Effector memory CD4-positive, alpha-beta T cell (primary cell): ENCODE results near the gene HS6ST1.

Experiments used
- DNase-seq, 3 donors: peaks; one replicate each; pipeline ENCODE4 v3.0.0-alpha.2; 2020
- H3K27ac ChIP-seq: 2 replicates; pipeline ENCODE4 v1.7.0; 2013; ENCODE audit warnings: mild to moderate bottlenecking, low read length, moderate library complexity; ENCODE audit not compliant: insufficient read depth, poor library complexity, severe bottlenecking
- H3K27me3 ChIP-seq: replicated peaks from 2 replicates; pipeline ENCODE4 v1.7.0; 2013; ENCODE audit warnings: mild to moderate bottlenecking, low read length; ENCODE audit not compliant: insufficient read depth, control insufficient read depth, poor library complexity, severe bottlenecking
- H3K36me3 ChIP-seq: 2 replicates; pipeline ENCODE4 v1.7.0; 2013; ENCODE audit warnings: mild to moderate bottlenecking, low read length, moderate library complexity; ENCODE audit not compliant: control insufficient read depth, insufficient read depth
- H3K4me1 ChIP-seq: 2 replicates; pipeline ENCODE4 v1.7.0; 2013; ENCODE audit warnings: low read length, mild to moderate bottlenecking; ENCODE audit not compliant: control insufficient read depth, insufficient read depth, poor library complexity, severe bottlenecking
- H3K4me3 ChIP-seq: 2 replicates; pipeline ENCODE4 v1.7.0; 2013; ENCODE audit warnings: low read length, low read depth, mild to moderate bottlenecking; ENCODE audit not compliant: insufficient read depth, poor library complexity, severe bottlenecking
- H3K9me3 ChIP-seq: 2 replicates; pipeline ENCODE4 v1.7.0; 2013; ENCODE audit warnings: mild to moderate bottlenecking, low read length, moderate library complexity; ENCODE audit not compliant: control insufficient read depth

Gene HS6ST1

GRCh38 chr2:128348701-128349100 is 30.0 kb upstream of the HS6ST1 start:
- H3K27me3 ChIP-seq, result no peaks in the 10 kb centered on the region
- no peaks in the 10 kb centered on the region for H3K36me3 ChIP-seq

DNA sequence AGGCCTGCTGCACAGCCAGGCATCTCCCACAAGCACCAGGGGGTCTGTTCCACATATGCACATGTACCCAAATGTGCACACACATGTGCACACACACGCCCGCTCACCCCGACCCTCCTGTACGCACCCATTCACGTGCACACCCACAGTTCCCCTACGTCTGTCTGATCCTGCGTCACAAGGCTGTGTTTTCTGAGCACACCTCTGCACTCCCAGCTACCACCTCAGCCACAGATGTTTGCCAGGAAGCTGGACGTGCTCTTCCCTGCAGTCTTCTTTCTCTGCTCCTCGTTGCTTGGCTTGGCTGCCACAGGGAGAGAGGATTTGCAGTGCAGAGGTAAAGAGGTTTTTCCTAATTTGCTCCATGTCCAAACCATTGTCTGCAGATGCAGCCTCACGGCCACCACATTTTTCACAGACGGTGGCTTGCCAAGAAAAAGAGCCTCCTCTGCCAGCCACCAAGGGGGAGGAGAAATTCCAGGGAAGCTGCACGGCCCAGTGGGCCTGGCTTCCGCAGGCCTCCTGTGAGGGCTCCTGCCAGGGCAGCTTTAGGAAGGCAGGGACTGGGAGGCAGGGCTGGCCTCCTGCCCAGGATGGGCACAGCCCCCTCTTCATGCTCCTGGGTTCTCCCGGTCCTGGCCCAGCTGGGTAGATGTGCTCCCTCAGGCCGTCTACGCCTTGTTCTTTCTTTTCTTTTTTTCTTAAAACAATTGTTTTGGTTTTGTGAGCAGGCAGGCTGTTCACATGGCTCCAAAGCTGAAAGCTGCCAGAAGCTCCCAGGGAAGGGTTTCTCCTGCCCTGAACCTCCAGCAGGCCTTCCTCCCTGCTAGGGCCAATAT is 29.3 kb upstream of the HS6ST1 start:
- Histone ChIP-seq H3K27ac (no peak overlapping the region), H3K4me3 (no peak overlapping the region), H3K27me3 (no peaks in the 10 kb centered on the region), H3K4me1 (no peaks in the 10 kb centered on the region), H3K36me3 (no peaks in the 10 kb centered on the region), H3K9me3 (no peaks in the 10 kb centered on the region)
- no peak for DNase-seq

More at GRCh38 chr2:128348701-128349100, 30.0 kb upstream of the HS6ST1 start:
- no peak for DNase-seq
- Histone ChIP-seq H3K4me3 (no peak overlapping the region), H3K9me3 (no peaks in the 10 kb centered on the region), H3K27ac (no peak overlapping the region), H3K4me1 (no peaks in the 10 kb centered on the region)

GRCh38 chr2:128347171-128347558 is 28.5 kb upstream of the HS6ST1 start:
- no peaks in the 10 kb centered on the region for H3K27me3 ChIP-seq
- H3K4me1 ChIP-seq, result no peaks in the 10 kb centered on the region
- no peak for DNase-seq

GRCh38 chr2:128346291-128347170 is 27.9 kb upstream of the HS6ST1 start:
- no peak overlapping the region for H3K27ac ChIP-seq
- no peaks in the 10 kb centered on the region for H3K36me3 ChIP-seq
- no peaks in the 10 kb centered on the region for H3K27me3 ChIP-seq
- no peak for DNase-seq
- no peaks in the 10 kb centered on the region for H3K4me1 ChIP-seq
- no peak overlapping the region for H3K4me3 ChIP-seq
- no peaks in the 10 kb centered on the region for H3K9me3 ChIP-seq

More at GRCh38 chr2:128347171-128347558, 28.5 kb upstream of the HS6ST1 start:
- H3K4me3 ChIP-seq, result no peak overlapping the region
- no peaks in the 10 kb centered on the region for H3K9me3 ChIP-seq
- no peaks in the 10 kb centered on the region for H3K36me3 ChIP-seq
- H3K27ac ChIP-seq, result no peak overlapping the region

DNA sequence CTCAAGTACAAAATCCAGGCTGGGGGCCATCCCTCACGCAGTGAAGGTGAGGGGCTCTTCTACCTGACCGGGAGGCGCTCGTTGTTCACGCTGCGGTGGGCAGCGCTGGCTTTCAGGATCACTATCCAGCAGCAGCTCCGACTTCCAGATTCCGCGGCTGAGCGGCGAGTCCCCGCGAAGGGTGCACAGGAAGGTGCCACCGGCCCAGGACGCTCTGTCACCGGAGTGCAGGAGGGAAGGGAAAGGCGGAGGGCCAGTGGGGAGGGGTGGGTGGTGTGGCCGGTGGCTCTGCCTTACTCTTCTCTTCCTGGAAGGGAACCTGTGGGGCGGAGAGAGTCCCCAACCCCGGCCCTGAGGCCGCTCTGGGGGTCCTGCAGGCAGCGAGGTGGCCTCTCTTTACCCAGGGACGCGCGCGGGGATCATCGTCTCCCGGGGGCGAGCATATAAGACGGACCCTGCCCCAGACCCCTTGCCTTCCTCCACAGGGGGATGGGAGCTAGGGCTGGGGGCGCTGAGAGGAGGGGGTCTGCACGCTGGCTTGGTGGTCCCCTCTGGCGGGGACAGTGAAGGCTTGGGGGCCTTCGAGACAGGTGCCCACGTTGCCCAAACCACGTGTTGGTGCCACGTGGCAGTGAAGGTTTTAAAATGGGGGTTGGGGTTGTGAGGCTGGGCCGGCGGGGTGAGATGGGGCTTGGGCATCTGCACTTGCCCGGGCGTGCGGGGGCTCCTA is 26.9 kb upstream of the HS6ST1 start:
- Histone ChIP-seq H3K36me3 (no peaks in the 10 kb centered on the region), H3K4me1 (no peaks in the 10 kb centered on the region), H3K9me3 (no peaks in the 10 kb centered on the region), H3K27ac (no peak overlapping the region), H3K27me3 (no peaks in the 10 kb centered on the region), H3K4me3 (no peak overlapping the region)
- DNase-seq, result no peak

DNA sequence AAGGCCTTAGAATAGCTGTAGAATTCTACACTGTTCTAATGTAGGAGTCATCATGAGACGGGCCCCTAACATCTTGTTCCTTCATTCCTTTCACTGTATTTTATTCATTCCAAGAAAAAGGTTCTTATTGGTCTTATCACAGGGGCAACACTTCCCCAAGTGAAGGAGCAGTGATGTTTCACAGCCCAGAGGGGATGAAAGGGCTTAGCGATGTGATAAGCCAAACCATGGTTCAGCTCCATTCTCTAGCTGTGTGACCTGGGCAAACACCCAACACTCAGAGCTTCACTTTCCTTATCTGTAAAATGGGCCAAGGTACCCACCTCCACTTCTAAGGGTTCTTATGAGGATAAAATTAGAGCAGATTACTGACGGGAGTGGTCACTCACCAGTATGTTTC is 25.4 kb upstream of the HS6ST1 start:
- Histone ChIP-seq H3K9me3 (no peaks in the 10 kb centered on the region), H3K27ac (no peak overlapping the region), H3K27me3 (no peaks in the 10 kb centered on the region), H3K36me3 (no peaks in the 10 kb centered on the region), H3K4me1 (no peaks in the 10 kb centered on the region), H3K4me3 (no peak overlapping the region)
- no peak for DNase-seq

DNA sequence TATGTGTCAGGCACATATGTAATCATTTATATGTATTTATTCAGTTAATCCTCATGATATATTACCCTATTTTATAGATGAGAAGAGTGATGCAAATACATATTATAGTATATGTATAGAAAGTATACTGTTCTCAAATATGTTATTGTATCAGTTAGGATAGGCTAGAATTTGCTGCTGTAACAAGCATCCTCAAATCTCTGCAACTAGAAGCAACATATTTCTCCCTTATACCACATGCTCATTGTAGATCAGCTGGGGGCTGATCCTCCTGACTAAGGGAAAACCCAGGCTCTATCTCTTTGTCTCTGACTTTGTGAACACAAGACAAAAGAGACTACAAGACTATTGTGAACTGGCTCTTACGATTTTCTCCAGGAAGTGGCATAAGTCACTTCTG is 24.8 kb upstream of the HS6ST1 start:
- no peaks in the 10 kb centered on the region for H3K27me3 ChIP-seq
- DNase-seq, result no peak
- H3K36me3 ChIP-seq, result no peaks in the 10 kb centered on the region
- H3K4me3 ChIP-seq, result no peak overlapping the region
- no peak overlapping the region for H3K27ac ChIP-seq
- no peaks in the 10 kb centered on the region for H3K4me1 ChIP-seq
- H3K9me3 ChIP-seq, result no peaks in the 10 kb centered on the region

DNA sequence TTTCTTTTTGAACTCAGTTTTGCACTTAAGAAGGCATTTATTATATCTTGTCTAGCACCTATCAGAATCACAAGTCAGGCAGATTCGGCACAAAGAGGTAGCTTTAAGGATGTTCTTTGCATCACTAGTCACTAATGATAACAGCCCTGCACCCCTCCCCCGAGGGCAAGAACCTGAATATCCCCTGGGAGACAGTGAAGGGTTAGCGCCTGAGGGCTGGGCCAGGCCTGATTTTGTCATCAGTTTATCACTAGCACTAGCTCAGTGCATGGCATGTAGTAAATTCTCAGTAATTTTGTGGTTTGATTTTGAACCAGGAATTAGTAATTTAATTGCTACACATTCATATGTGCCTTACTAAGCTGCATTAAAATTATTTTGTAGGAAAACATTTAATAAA is 23.9 kb upstream of the HS6ST1 start:
- no peak for DNase-seq
- Histone ChIP-seq H3K27ac (no peak overlapping the region), H3K4me1 (no peaks in the 10 kb centered on the region), H3K27me3 (no peaks in the 10 kb centered on the region), H3K9me3 (no peaks in the 10 kb centered on the region), H3K36me3 (no peaks in the 10 kb centered on the region), H3K4me3 (no peak overlapping the region)

- Histone ChIP-seq H3K27ac (no peak overlapping the region), H3K27me3 (no peaks in the 10 kb centered on the region), H3K9me3 (no peaks in the 10 kb centered on the region), H3K36me3 (no peaks in the 10 kb centered on the region), H3K4me1 (no peaks in the 10 kb centered on the region), H3K4me3 (no peak overlapping the region)
- DNase-seq, result no peak
These were observed 23.0 kb upstream of the HS6ST1 start for GRCh38 chr2:128341621-128342020.
